B cell (primary cell): Measurements from ENCODE around the gene TENM3. TPM values are rescaled to one million over a fixed set of nuclear protein-coding genes. Genes with fewer than 3 reads are reported as not detected.

Experiments used
- ATAC-seq: fragments of 200-7000 bp; cut with Tn5 transposase; one replicate; pipeline ENCODE4 v1.10.0; 2021; ENCODE audit warnings: low read depth, mild to moderate bottlenecking, moderate number of reproducible peaks, moderate library complexity
- CTCF ChIA-PET: fragments of 350-600 bp; sonication (Branson Sonifier 250); formaldehyde crosslinking; loops from one replicate; lab custom pipeline; 2021; ENCODE audit warnings: antibody characterized with exemption, inconsistent platforms; lab: Charles Lee
- POLR2A ChIA-PET: fragments of 350-600 bp; sonication (Branson Sonifier 250); formaldehyde crosslinking; loops from one replicate; lab custom pipeline; 2021; ENCODE audit warnings: antibody characterized with exemption; lab: Charles Lee
- DNase-seq: peaks from one replicate; pipeline ENCODE4 v3.0.0; 2013
- H2AFZ ChIP-seq: 2 replicates; pipeline ENCODE4 v1.6.1; 2012; ENCODE audit warnings: mild to moderate bottlenecking, low read depth, low read length; ENCODE audit not compliant: insufficient read depth, poor library complexity, severe bottlenecking
- H3K27ac ChIP-seq, 2 donors: 1 replicate in 1 of 2; 2 replicates in 1 of 2; pipeline ENCODE4 v1.5.1; 2012 to 2013; ENCODE audit warnings: low read length in 2 of 2, mild to moderate bottlenecking in 2 of 2, moderate library complexity in 1 of 2
- H3K27me3 ChIP-seq, 4 experiments: fragments of 200-600 bp in 1 of 4; sonication (generic) in 1 of 4; replicated peaks in 1 of 4; 1 replicate in 2 of 4; 2 replicates in 2 of 4; pipeline versions ENCODE4 v1.6.1 to v1.7.0; 2013 to 2016; ENCODE audit warnings: low read length in 3 of 4, mild to moderate bottlenecking in 2 of 4, mixed read lengths in 1 of 4, moderate library complexity in 1 of 4; ENCODE audit not compliant: insufficient read depth in 4 of 4, control insufficient read depth in 3 of 4; ENCODE audit errors: control extremely low read depth in 1 of 4
- H3K36me3 ChIP-seq, 2 experiments: replicated peaks in 1 of 2; 1 replicate in 1 of 2; 2 replicates in 1 of 2; pipeline versions ENCODE4 v1.6.1 to v1.7.1; 2013; ENCODE audit warnings: low read length in 1 of 2; ENCODE audit not compliant: insufficient read depth in 2 of 2, control insufficient read depth in 1 of 2; ENCODE audit errors: control extremely low read depth in 1 of 2, extremely low read depth in 1 of 2
- H3K4me1 ChIP-seq, 2 donors: fragments of 200-600 bp in 1 of 2; sonication (generic) in 1 of 2; 1 replicate in 1 of 2; 2 replicates in 1 of 2; pipeline versions ENCODE4 v1.5.1 to v1.6.1; 2013 to 2017; ENCODE audit warnings: low read length in 2 of 2; ENCODE audit not compliant: control insufficient read depth in 2 of 2, insufficient read depth in 2 of 2
- H3K4me2 ChIP-seq: replicated peaks from 2 replicates; pipeline ENCODE3; 2012; ENCODE audit warnings: mild to moderate bottlenecking, low read depth, low read length; ENCODE audit not compliant: poor library complexity, severe bottlenecking
- H3K4me3 ChIP-seq, 5 experiments: fragments of 200-600 bp in 1 of 5; sonication (generic) in 1 of 5; 1 replicate in 3 of 5; 2 replicates in 2 of 5; pipeline versions ENCODE4 v1.5.1 to v1.7.0; 2011 to 2016; ENCODE audit warnings: low read length in 4 of 5, mild to moderate bottlenecking in 4 of 5, low read depth in 2 of 5, control low read depth in 1 of 5, moderate library complexity in 1 of 5; ENCODE audit not compliant: insufficient read depth in 1 of 5; ENCODE audit errors: control extremely low read depth in 1 of 5, extremely low read depth in 1 of 5
- H3K79me2 ChIP-seq: fragments of 200-600 bp; sonication (generic); one replicate; pipeline ENCODE4 v1.6.0; 2016; ENCODE audit warnings: low read length; ENCODE audit not compliant: control insufficient read depth, insufficient read depth
- H3K9ac ChIP-seq: fragments of 200-600 bp; sonication (generic); 2 replicates; pipeline ENCODE4 v1.6.1; 2017; ENCODE audit warnings: mild to moderate bottlenecking, low read length, moderate library complexity
- H3K9me3 ChIP-seq, 3 donors: one replicate each; pipeline versions ENCODE4 v1.6.1 to v1.7.1; 2013; ENCODE audit warnings: low read length in 2 of 3; ENCODE audit not compliant: control insufficient read depth in 2 of 3, insufficient read depth in 1 of 3; ENCODE audit errors: control extremely low read depth in 1 of 3
- H4K20me1 ChIP-seq: 2 replicates; pipeline ENCODE4 v1.6.0; 2012; ENCODE audit warnings: mild to moderate bottlenecking, low read length; ENCODE audit not compliant: insufficient read depth, control insufficient read depth, poor library complexity, severe bottlenecking
- H3K27ac Mint-ChIP-seq: one replicate; pipeline ENCODE4 v1.8.0; 2021; ENCODE audit warnings: mixed read lengths
- H3K27me3 Mint-ChIP-seq: one replicate; pipeline ENCODE4 v1.8.0; 2021; ENCODE audit warnings: mixed read lengths
- H3K4me1 Mint-ChIP-seq: one replicate; pipeline ENCODE4 v1.8.0; 2021; ENCODE audit warnings: mixed read lengths
- H3K4me3 Mint-ChIP-seq: one replicate; pipeline ENCODE4 v1.8.0; 2021; ENCODE audit warnings: mixed read lengths
- H3K9me3 Mint-ChIP-seq: one replicate; pipeline ENCODE4 v1.8.0; 2022; ENCODE audit warnings: mixed read lengths; ENCODE audit not compliant: insufficient read depth
- EZH2 ChIP-seq: IDR thresholded peaks from 2 replicates; pipeline ENCODE4 v1.6.1; 2012; ENCODE audit warnings: borderline replicate concordance, low read depth, mild to moderate bottlenecking, moderate library complexity, low read length; ENCODE audit not compliant: insufficient read depth, poor library complexity, severe bottlenecking
- WGBS: methylation state at CpG from one replicate; pipeline ENCODE4 v1.1.5; 2013; ENCODE audit warnings: missing lambda C conversion rate; ENCODE audit not compliant: insufficient coverage; 5-methylcytosine and 5-hydroxymethylcytosine counted together
- intact Hi-C: fragments of 100-400 bp; cut with micrococcal nuclease; formaldehyde crosslinking; loops from one replicate; pipeline ENCODE4 v1.10.0; 2022
- polyA plus RNA-seq: library from polyadenylated mRNA; depleted of rRNA; stranded (reverse); fragments of >200 nt; gene quantifications from 2 replicates; pipeline ENCODE4 v1.2.3, GENCODE V29; 2012
- total RNA-seq, 2 donors: library from RNA; stranded (reverse); fragments of 120-200 nt in 1 of 2; gene quantifications; 1 replicate in 1 of 2; 2 replicates in 1 of 2; pipeline versions ENCODE4 v1.2.3 to v1.2.4, GENCODE V29; 2013 to 2022
- TF ChIP-seq, protein P1 (sequence below): fragments of 200-600 bp; IDR thresholded peaks from one replicate; pipeline ENCODE4 v1.8.0; 2022; ENCODE audit warnings: antibody characterized with exemption, mild to moderate bottlenecking

The TENM3 gene
- total and polyA plus RNA-seq, 2 donors (not counting 1 experiment from before 2014, with no cell fraction given): not detected

DNA sequence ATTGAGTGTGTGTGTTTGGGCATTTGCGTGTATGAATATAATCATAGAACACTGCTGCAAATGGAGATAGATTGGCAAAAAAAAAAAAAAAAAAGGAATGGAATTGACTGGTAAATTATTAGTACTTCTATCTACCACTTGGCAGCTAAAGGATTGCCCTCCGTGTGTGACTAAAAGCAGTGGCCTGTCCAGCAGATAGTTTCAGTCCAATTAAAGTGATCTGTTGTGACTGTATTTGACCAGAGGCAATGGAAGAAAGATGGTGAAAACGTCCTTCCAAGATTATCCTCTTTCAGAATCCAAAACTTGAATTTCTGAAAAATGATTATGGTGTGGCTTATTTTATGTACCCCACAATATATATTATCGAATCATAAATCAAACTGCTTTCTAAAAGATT is 19.5 kb upstream of the TENM3 start:
- TF ChIP-seq EZH2: no peak
- TF ChIP-seq, protein P1, sequence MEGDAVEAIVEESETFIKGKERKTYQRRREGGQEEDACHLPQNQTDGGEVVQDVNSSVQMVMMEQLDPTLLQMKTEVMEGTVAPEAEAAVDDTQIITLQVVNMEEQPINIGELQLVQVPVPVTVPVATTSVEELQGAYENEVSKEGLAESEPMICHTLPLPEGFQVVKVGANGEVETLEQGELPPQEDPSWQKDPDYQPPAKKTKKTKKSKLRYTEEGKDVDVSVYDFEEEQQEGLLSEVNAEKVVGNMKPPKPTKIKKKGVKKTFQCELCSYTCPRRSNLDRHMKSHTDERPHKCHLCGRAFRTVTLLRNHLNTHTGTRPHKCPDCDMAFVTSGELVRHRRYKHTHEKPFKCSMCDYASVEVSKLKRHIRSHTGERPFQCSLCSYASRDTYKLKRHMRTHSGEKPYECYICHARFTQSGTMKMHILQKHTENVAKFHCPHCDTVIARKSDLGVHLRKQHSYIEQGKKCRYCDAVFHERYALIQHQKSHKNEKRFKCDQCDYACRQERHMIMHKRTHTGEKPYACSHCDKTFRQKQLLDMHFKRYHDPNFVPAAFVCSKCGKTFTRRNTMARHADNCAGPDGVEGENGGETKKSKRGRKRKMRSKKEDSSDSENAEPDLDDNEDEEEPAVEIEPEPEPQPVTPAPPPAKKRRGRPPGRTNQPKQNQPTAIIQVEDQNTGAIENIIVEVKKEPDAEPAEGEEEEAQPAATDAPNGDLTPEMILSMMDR: no peak
- CTCF ChIA-PET: no interaction called here
- intact Hi-C loops: no loop called here
- peaks cover 0 to 7% (median 0%) of the 10 kb centered on the region in 3 donors for H3K9me3 ChIP-seq
- H2AFZ ChIP-seq: no peak overlapping the region
- H3K27me3 Mint-ChIP-seq: no peaks in the 10 kb centered on the region
- no peaks in the 10 kb centered on the region for H3K9me3 Mint-ChIP-seq
- H3K4me2 ChIP-seq: no peak overlapping the region
- no peaks in the 10 kb centered on the region for H3K27me3 ChIP-seq
- no CpG with 5 or more reads among the region's 4 CpGs for WGBS
- no peaks in the 10 kb centered on the region for H3K4me1 ChIP-seq
- H3K4me3 ChIP-seq: no peak overlapping the region
- no peak overlapping the region for H3K4me3 Mint-ChIP-seq
- H3K27ac Mint-ChIP-seq: no peak overlapping the region
- no peak overlapping the region for H3K27ac ChIP-seq
- no peaks in the 10 kb centered on the region for H4K20me1 ChIP-seq
- H3K4me1 Mint-ChIP-seq: no peaks in the 10 kb centered on the region
- no peak overlapping the region for H3K9ac ChIP-seq
- POLR2A ChIA-PET: no interaction called here
- DNase-seq: no peak
- H3K79me2 ChIP-seq: no peaks in the 10 kb centered on the region
- ATAC-seq: no peak
- H3K36me3 ChIP-seq: no peaks in the 10 kb centered on the region

DNA sequence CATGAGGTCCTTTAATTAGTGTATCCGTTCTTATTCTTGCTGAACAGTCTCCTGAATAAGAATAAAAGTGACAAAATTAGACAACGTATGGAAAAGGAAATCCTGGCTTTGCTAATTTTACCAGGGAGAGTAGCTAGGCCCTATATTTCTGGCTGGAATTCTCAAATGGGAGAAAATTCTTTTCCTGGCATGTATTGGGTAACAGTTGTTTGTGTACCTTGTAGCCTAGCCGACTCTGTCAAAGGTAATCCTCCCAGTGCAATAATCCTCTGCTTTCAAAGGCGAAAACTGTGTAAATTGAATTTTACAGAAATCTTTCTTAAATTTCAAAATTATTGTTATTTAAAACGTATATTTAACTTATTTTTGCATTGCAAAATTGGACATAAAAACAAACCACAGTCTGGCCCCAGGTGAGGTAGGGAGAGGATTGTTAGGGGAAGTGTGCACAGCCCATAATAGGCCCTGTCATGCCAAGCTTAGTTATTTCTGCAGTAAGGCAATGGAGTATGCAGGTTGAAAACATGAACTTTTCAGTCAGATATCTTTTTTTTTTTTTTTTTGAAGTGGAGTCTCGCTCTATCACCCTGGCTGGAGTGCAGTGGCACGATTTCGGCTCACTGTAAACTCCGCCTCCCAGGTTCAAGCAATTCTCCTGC is 18.9 kb upstream of the TENM3 start:
- H2AFZ ChIP-seq: no peak overlapping the region
- H3K4me2 ChIP-seq: no peak overlapping the region
- H3K4me3 ChIP-seq: no peak overlapping the region
- DNase-seq (no peak), ATAC-seq (no peak)
- H3K4me1 ChIP-seq: no peaks in the 10 kb centered on the region
- H3K79me2 ChIP-seq: no peaks in the 10 kb centered on the region
- CTCF ChIA-PET: no interaction called here
- no peak overlapping the region for H3K9ac ChIP-seq
- TF ChIP-seq, protein P1: no peak
- TF ChIP-seq EZH2: no peak
- no peak overlapping the region for H3K27ac ChIP-seq
- H3K4me3 Mint-ChIP-seq: no peak overlapping the region
- 93% methylated on average over 2 of the region's 9 CpGs for WGBS
- intact Hi-C loops: no loop called here
- no peaks in the 10 kb centered on the region for H3K27me3 Mint-ChIP-seq
- H4K20me1 ChIP-seq: no peaks in the 10 kb centered on the region
- no peak overlapping the region for H3K27ac Mint-ChIP-seq
- no peaks in the 10 kb centered on the region for H3K27me3 ChIP-seq
- H3K4me1 Mint-ChIP-seq: no peaks in the 10 kb centered on the region
- no peaks in the 10 kb centered on the region for H3K9me3 Mint-ChIP-seq
- POLR2A ChIA-PET: no interaction called here
- peaks cover 0 to 4% (median 0%) of the 10 kb centered on the region in 3 donors for H3K9me3 ChIP-seq
- H3K36me3 ChIP-seq: no peaks in the 10 kb centered on the region
